GM23248 (cell line): ENCODE data around the gene PTPRN2.

Experiments used
- EZH2 ChIP-seq: fragments of 200-600 bp; sonication (generic); IDR thresholded peaks from 2 replicates; pipeline ENCODE4 v1.6.1; 2018; ENCODE audit warnings: antibody characterized with exemption, mild to moderate bottlenecking; ENCODE audit not compliant: insufficient read depth, poor library complexity, severe bottlenecking
- EZH2phosphoT487 ChIP-seq: fragments of 200-600 bp; sonication (generic); IDR thresholded peaks from 2 replicates; pipeline ENCODE4 v1.6.1; 2018; ENCODE audit warnings: antibody characterized with exemption, moderate library complexity, mild to moderate bottlenecking, low read depth; ENCODE audit not compliant: insufficient read depth

- TF ChIP-seq EZH2phosphoT487 (no peak), EZH2 (no peak)
Measured at GRCh38 chr7:157574914-157575586, 1012.6 kb downstream of the PTPRN2 start.
